Osteocyte (in vitro differentiated cells): ENCODE results near the gene NELFCD. TPM values are rescaled to one million over a fixed set of nuclear protein-coding genes. Genes with fewer than 3 reads are reported as not detected.

ENCODE experiments used
- DNase-seq: peaks from one replicate; pipeline ENCODE4 v3.0.0; 2021; ENCODE audit warnings: mixed read lengths; ENCODE audit not compliant: unreplicated experiment; ENCODE audit errors: extremely low spot score
- H3K27ac Mint-ChIP-seq: one replicate; pipeline ENCODE4 v1.8.0; 2021; ENCODE audit warnings: mild to moderate bottlenecking, mixed read lengths; ENCODE audit not compliant: unreplicated experiment
- H3K27me3 Mint-ChIP-seq: one replicate; pipeline ENCODE4 v1.8.0; 2021; ENCODE audit warnings: mixed read lengths; ENCODE audit not compliant: unreplicated experiment
- H3K36me3 Mint-ChIP-seq: one replicate; pipeline ENCODE4 v1.8.0; 2021; ENCODE audit warnings: mixed read lengths; ENCODE audit not compliant: unreplicated experiment
- H3K4me1 Mint-ChIP-seq: one replicate; pipeline ENCODE4 v1.8.0; 2021; ENCODE audit warnings: mixed read lengths; ENCODE audit not compliant: unreplicated experiment
- H3K4me3 Mint-ChIP-seq: one replicate; pipeline ENCODE4 v1.8.0; 2021; ENCODE audit warnings: mild to moderate bottlenecking, moderate library complexity, mixed read lengths; ENCODE audit not compliant: unreplicated experiment
- H3K9me3 Mint-ChIP-seq: one replicate; pipeline ENCODE4 v1.8.0; 2021; ENCODE audit warnings: mixed read lengths; ENCODE audit not compliant: unreplicated experiment
- total RNA-seq: library from RNA; stranded (reverse); gene quantifications from 2 replicates; pipeline ENCODE4 v1.2.1, GENCODE V29; 2021
- TF ChIP-seq, protein P1 (sequence below): fragments of 200-600 bp; sonication (generic); IDR thresholded peaks from 2 replicates; pipeline ENCODE4 v1.5.0; 2021; ENCODE audit warnings: antibody characterized with exemption, mild to moderate bottlenecking, moderate library complexity

Gene NELFCD
- total RNA-seq, 1 donor from 2014 or later = 60.9 TPM

GRCh38 chr20:59023616-59024015 is 42.6 kb downstream of the NELFCD start:
- Mint-ChIP-seq H3K9me3 (no peaks in the 10 kb centered on the region), H3K4me1 (peaks cover 33% of the 10 kb centered on the region), H3K4me3 (no peak overlapping the region), H3K27ac (no peak overlapping the region), H3K27me3 (no peaks in the 10 kb centered on the region), H3K36me3 (peaks cover 34% of the 10 kb centered on the region)
- TF ChIP-seq, protein P1, sequence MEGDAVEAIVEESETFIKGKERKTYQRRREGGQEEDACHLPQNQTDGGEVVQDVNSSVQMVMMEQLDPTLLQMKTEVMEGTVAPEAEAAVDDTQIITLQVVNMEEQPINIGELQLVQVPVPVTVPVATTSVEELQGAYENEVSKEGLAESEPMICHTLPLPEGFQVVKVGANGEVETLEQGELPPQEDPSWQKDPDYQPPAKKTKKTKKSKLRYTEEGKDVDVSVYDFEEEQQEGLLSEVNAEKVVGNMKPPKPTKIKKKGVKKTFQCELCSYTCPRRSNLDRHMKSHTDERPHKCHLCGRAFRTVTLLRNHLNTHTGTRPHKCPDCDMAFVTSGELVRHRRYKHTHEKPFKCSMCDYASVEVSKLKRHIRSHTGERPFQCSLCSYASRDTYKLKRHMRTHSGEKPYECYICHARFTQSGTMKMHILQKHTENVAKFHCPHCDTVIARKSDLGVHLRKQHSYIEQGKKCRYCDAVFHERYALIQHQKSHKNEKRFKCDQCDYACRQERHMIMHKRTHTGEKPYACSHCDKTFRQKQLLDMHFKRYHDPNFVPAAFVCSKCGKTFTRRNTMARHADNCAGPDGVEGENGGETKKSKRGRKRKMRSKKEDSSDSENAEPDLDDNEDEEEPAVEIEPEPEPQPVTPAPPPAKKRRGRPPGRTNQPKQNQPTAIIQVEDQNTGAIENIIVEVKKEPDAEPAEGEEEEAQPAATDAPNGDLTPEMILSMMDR = no peak
- DNase-seq = peak; percentile 70

GRCh38 chr20:59024111-59024530 is 43.1 kb downstream of the NELFCD start:
- DNase-seq = peak; percentile 81
- Mint-ChIP-seq H3K27me3 (no peaks in the 10 kb centered on the region), H3K4me3 (no peak overlapping the region), H3K27ac (no peak overlapping the region), H3K4me1 (peaks cover 38% of the 10 kb centered on the region), H3K9me3 (no peaks in the 10 kb centered on the region), H3K36me3 (peaks cover 38% of the 10 kb centered on the region)
- TF ChIP-seq, protein P1 = no peak

DNA sequence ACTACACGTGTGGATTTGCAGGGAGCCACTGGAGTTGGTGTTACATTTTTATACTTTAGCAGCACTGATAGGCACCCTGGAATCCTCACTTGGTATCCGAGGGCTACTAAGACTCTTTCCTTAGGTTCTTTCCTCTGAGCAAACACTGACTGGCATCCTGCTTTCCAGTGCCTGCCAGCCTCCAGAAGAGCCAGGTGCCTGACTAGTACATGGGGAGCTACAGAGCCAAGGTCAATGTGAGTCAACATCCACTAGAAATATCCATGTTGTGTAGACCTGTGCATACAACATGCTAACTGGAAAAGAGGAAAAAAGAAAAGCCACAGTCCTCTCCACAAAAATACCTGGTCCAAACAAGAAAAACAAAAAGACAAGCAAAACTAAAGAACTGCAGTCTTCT is 44.0 kb downstream of the NELFCD start:
- Mint-ChIP-seq H3K9me3 (no peaks in the 10 kb centered on the region), H3K27ac (no peak overlapping the region), H3K4me3 (no peak overlapping the region), H3K36me3 (peaks cover 47% of the 10 kb centered on the region), H3K4me1 (peaks cover 48% of the 10 kb centered on the region), H3K27me3 (no peaks in the 10 kb centered on the region)
- TF ChIP-seq, protein P1 = no peak
- peak; percentile 25 for DNase-seq

GRCh38 chr20:59025511-59025910 is 44.5 kb downstream of the NELFCD start:
- Mint-ChIP-seq H3K36me3 (peaks cover 51% of the 10 kb centered on the region), H3K4me3 (no peak overlapping the region), H3K27me3 (no peaks in the 10 kb centered on the region), H3K27ac (no peak overlapping the region), H3K4me1 (peaks cover 52% of the 10 kb centered on the region), H3K9me3 (no peaks in the 10 kb centered on the region)
- DNase-seq = no peak
- TF ChIP-seq, protein P1 = no peak

DNA sequence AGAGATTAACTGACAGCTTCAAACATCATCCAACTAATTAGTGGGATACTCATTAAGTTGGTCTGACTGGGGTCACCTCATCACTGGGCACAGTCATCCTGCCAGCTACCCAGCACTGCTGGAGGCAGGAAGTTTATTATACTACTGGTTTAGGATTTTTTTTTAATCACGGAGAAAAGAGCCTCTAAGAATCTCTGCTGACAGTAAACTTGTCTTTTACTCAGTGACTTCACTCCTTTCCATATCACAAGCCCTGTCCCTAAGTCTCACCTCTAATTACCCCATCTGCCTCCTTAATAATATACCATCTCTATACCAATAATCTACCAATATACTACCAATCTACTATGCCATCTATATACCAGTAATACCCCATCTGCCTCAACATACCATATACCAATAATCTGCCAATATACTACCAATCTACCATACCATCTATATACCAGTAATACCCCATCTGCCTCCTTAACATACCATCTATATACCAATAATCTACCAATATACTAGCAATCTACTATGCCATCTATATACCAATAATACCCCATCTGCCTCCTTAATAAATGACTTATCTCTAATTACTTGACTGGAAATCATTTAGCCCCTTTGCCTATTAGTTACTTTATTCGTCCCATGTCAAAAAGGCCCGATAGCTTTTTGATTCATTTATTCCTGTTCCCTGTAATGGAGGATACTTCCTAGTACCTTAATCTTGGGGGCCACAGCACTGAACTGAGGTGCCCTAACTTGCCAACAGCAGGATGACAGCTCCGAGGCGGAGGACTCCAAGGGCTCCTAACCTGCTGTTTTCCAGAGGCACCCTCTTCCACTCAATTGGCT is 46.1 kb downstream of the NELFCD start:
- TF ChIP-seq, protein P1 = no peak
- peaks cover 52% of the 10 kb centered on the region for H3K4me1 Mint-ChIP-seq
- H3K27ac Mint-ChIP-seq = peak overlapping the region; percentile 39
- H3K36me3 Mint-ChIP-seq = peaks cover 55% of the 10 kb centered on the region
- DNase-seq = no peak
- H3K9me3 Mint-ChIP-seq = no peaks in the 10 kb centered on the region
- no peaks in the 10 kb centered on the region for H3K27me3 Mint-ChIP-seq
- H3K4me3 Mint-ChIP-seq = no peak overlapping the region
